C4-2B (cell line): ENCODE measurements around the gene MAVS.

Source experiments
- H3K27ac ChIP-seq: fragments of 450-650 bp; 2 replicates; pipeline ENCODE4 v1.5.1; 2017
- CTCF ChIP-seq: fragments of 450-650 bp; conservative IDR thresholded peaks from 2 replicates; pipeline ENCODE4 v1.5.1; 2017; ENCODE audit warnings: mild to moderate bottlenecking
- ZFX ChIP-seq: fragments of 450-650 bp; IDR thresholded peaks from 2 replicates; pipeline ENCODE4 v1.6.1; 2017

The MAVS gene

GRCh38 chr20:3866464-3866863, 19.8 kb downstream of the MAVS start:
- no peak overlapping the region for H3K27ac ChIP-seq
- TF ChIP-seq CTCF (no peak), ZFX (no peak)

GRCh38 chr20:3867802-3868201, 21.2 kb downstream of the MAVS start:
- H3K27ac ChIP-seq = no peak overlapping the region
- no peak for TF ChIP-seq ZFX
- TF ChIP-seq CTCF = no peak

- no peak for TF ChIP-seq CTCF
- no peak for TF ChIP-seq ZFX
- no peak overlapping the region for H3K27ac ChIP-seq
Observed at GRCh38 chr20:3869839-3870634, 23.4 kb downstream of the MAVS start.

GRCh38 chr20:3871550-3872265, 25.1 kb downstream of the MAVS start:
- TF ChIP-seq CTCF (no peak), ZFX (no peak)
- H3K27ac ChIP-seq = no peak overlapping the region

- TF ChIP-seq ZFX (no peak), CTCF (no peak)
- H3K27ac ChIP-seq = no peak overlapping the region
Observed at GRCh38 chr20:3873507-3873906, 26.9 kb downstream of the MAVS start.

- TF ChIP-seq ZFX = no peak
- TF ChIP-seq CTCF = no peak
- no peak overlapping the region for H3K27ac ChIP-seq
Observed at GRCh38 chr20:3874194-3874844, 27.7 kb downstream of the MAVS start.
